Activated naive CD8-positive, alpha-beta T cell treated with anti-CD3 and anti-CD28 coated beads, Interleukin-2, amount 10 ng/mL, durations not matched to agents 7 days and 5 days (primary cell): Measurements from ENCODE around the gene PSMD2. TPM values are rescaled to one million over a fixed set of nuclear protein-coding genes. Genes with fewer than 3 reads are reported as not detected.
A peak's percentile ranks its signal among the peaks of the same experiment; 100 is the strongest.

Experiments used
- ATAC-seq: fragments of 150-1000 bp; cut with Tn5 transposase; one replicate; pipeline ENCODE4 v1.10.0; 2021; ENCODE audit warnings: low read depth, moderate library complexity
- POLR2A ChIA-PET: fragments of 350-600 bp; sonication (Branson Sonifier 250); formaldehyde crosslinking; loops from one replicate; lab custom pipeline; 2021; ENCODE audit warnings: antibody characterized with exemption; lab: Charles Lee
- DNase-seq: peaks from one replicate; pipeline ENCODE4 v3.0.0; 2021
- H3K27ac Mint-ChIP-seq: one replicate; pipeline ENCODE4 v1.8.0; 2022; ENCODE audit warnings: mild to moderate bottlenecking, mixed read lengths
- H3K27me3 Mint-ChIP-seq: one replicate; pipeline ENCODE4 v1.8.0; 2022; ENCODE audit warnings: mild to moderate bottlenecking, moderate library complexity, mixed read lengths
- H3K36me3 Mint-ChIP-seq: one replicate; pipeline ENCODE4 v1.8.0; 2021; ENCODE audit warnings: mild to moderate bottlenecking, mixed read lengths
- H3K4me1 Mint-ChIP-seq: one replicate; pipeline ENCODE4 v1.8.0; 2021; ENCODE audit warnings: mixed read lengths
- H3K4me3 Mint-ChIP-seq: one replicate; pipeline ENCODE4 v1.8.0; 2022; ENCODE audit warnings: mild to moderate bottlenecking, moderate library complexity, mixed read lengths
- H3K9me3 Mint-ChIP-seq: one replicate; pipeline ENCODE4 v1.8.0; 2021; ENCODE audit warnings: mixed read lengths
- total RNA-seq, 2 experiments: library from RNA; stranded (reverse); gene quantifications; one replicate each; pipeline ENCODE4 v1.2.3, GENCODE V29; 2021

The PSMD2 gene
- total RNA-seq, result 100 to 1,000 TPM; 171 to 172 TPM

DNA sequence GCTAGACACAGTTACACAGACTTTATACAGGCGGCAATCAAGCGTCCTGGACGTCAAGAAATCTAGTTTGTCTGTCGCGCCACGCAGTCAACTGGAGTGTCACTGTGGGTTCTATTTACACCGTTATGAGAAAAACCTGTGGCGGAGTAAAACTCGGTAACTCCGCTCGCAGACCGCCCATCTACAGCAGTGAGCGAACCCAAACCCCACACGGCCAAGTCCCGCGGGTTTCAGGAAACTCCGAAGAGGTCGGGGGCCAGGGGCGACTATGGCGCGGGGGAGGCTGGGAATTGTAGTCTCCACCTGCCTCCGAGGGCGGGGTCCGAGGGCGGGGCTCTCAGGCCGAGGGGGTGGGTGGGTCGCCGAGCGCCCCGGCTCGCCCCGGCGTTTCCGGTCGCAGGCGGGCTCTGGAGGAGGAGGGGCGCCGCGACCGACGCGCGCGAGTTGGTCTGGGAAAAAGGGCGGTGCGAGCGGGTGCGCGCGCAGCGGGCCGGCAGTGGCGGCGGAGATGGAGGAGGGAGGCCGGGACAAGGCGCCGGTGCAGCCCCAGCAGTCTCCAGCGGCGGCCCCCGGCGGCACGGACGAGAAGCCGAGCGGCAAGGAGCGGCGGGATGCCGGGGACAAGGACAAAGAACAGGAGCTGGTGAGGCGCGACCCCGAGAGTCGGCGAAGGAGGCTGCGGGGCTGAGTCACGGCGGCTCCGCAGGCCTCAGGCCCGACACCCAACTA is at the start of gene PSMD2:
PSMD2 (plus strand) TSS at position 483 of the 729 bp plus-strand sequence; CDS start at position 509, 26 bp downstream.
- Mint-ChIP-seq H3K36me3 (peaks cover 12% of the 10 kb centered on the region), H3K4me3 (peak within 1 kb of the TSS; percentile 92), H3K27me3 (peaks cover 4% of the 10 kb centered on the region), H3K27ac (peak within 1 kb of the TSS; percentile 82), H3K9me3 (no peaks in the 10 kb centered on the region), H3K4me1 (peaks cover 21% of the 10 kb centered on the region)
- POLR2A ChIA-PET, result interaction anchor here (1.4 kb wide), 1 partner anchor 63 kb away, joined by 5 read pairs; no protein-coding TSS in a partner anchor
- DNase-seq (peak; percentile 98), ATAC-seq (peak; percentile 96)

DNA sequence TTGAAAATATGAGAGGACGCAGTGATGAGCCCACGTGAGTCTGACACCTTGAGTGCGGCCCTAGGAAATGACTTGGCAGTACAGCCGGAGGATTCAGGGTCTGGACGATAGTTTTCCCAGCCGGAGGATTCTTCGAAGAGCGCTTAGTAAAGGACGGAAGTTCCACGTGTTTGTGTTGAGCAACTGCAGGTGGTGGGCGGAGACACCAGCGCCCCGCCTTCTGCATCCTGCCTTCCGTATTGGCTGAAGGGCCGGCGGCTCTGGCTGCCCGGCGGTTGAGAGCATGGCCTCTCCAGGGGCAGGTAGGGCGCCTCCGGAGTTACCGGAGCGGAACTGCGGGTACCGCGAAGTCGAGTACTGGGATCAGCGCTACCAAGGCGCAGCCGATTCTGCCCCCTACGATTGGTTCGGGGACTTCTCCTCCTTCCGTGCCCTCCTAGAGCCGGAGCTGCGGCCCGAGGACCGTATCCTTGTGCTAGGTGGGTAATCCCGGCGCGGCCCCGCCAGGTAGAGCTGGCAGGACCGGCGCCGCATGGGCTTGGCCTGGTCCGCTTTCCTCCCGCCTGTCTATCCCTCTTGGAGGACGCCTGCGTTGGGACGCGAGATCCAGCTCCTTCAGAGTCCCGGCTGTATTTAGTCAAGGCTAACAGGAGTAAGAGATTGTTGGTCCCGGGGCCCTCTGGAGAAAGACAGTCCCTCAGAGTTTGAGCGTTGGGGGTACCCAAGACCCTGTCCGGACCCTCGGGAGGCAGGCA is 49.5 kb upstream of the PSMD2 start, which contains the start of gene EEF1AKMT4:
EEF1AKMT4 (plus strand) TSS at position 261 of the 755 bp plus-strand sequence; CDS start at position 284, 23 bp downstream.
- peak; percentile 93 for DNase-seq
- no peaks in the 10 kb centered on the region for H3K27me3 Mint-ChIP-seq
- peak within 1 kb of the TSS; percentile 98 for H3K4me3 Mint-ChIP-seq
- POLR2A ChIA-PET, result interaction anchor here (0.6 to 1.2 kb wide), 2 partner anchors 9 to 22 kb away, joined by 3 read pairs; no protein-coding TSS in a partner anchor
- H3K4me1 Mint-ChIP-seq, result peaks cover 14% of the 10 kb centered on the region
- peak within 1 kb of the TSS; percentile 97 for H3K27ac Mint-ChIP-seq
- no peaks in the 10 kb centered on the region for H3K9me3 Mint-ChIP-seq
- H3K36me3 Mint-ChIP-seq, result peaks cover 5% of the 10 kb centered on the region
- ATAC-seq, result peak; percentile 88

DNA sequence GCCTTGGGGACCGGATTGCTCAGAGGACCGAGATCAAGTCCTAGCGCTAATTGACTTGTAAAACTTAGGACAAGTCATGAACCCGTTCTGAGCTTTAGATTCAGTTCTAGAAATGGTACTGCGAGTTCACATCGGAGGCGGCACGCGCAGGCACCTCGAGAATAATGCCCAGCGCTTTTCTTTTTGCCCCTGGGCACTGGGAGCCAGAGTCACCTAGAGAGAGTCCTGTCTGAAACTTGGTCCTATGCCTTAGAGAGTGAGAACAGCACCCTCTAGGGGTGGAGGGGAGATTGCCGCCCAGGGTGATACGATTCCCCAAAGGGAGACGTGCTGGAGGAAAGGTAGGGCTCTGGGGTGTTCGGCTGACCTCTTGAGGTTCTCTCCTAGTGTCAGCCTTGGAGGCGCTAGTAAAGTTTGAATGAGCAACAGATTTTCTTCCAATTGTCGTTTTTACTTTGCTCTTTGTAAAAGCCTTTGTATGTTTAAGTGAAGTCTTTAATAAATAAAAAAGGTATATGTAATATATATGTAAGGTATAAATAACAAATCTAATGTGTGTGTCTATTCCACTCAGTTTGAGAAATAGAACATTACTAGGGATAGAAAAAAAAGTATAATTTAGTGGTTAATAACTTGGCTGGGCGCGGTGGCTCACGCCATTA is 48.7 kb upstream of the PSMD2 start:
- Mint-ChIP-seq H3K9me3 (no peaks in the 10 kb centered on the region), H3K4me3 (peak overlapping the region; percentile 98), H3K4me1 (peaks cover 14% of the 10 kb centered on the region), H3K27ac (peak overlapping the region; percentile 97), H3K27me3 (no peaks in the 10 kb centered on the region), H3K36me3 (no peaks in the 10 kb centered on the region)
- POLR2A ChIA-PET, result interaction anchor here (0.6 to 1.2 kb wide), 2 partner anchors 10 to 22 kb away, joined by 3 read pairs; no protein-coding TSS in a partner anchor
- DNase-seq, result peak; percentile 86
- peak; percentile 62 for ATAC-seq

GRCh38 chr3:184255291-184256039 is 43.6 kb upstream of the PSMD2 start:
- POLR2A ChIA-PET, result no interaction called here
- peaks cover 13% of the 10 kb centered on the region for H3K27me3 Mint-ChIP-seq
- H3K4me3 Mint-ChIP-seq, result no peak overlapping the region
- H3K36me3 Mint-ChIP-seq, result peaks cover 8% of the 10 kb centered on the region
- H3K4me1 Mint-ChIP-seq, result peaks cover 9% of the 10 kb centered on the region
- ATAC-seq (no peak), DNase-seq (no peak)
- no peaks in the 10 kb centered on the region for H3K9me3 Mint-ChIP-seq
- H3K27ac Mint-ChIP-seq, result no peak overlapping the region

DNA sequence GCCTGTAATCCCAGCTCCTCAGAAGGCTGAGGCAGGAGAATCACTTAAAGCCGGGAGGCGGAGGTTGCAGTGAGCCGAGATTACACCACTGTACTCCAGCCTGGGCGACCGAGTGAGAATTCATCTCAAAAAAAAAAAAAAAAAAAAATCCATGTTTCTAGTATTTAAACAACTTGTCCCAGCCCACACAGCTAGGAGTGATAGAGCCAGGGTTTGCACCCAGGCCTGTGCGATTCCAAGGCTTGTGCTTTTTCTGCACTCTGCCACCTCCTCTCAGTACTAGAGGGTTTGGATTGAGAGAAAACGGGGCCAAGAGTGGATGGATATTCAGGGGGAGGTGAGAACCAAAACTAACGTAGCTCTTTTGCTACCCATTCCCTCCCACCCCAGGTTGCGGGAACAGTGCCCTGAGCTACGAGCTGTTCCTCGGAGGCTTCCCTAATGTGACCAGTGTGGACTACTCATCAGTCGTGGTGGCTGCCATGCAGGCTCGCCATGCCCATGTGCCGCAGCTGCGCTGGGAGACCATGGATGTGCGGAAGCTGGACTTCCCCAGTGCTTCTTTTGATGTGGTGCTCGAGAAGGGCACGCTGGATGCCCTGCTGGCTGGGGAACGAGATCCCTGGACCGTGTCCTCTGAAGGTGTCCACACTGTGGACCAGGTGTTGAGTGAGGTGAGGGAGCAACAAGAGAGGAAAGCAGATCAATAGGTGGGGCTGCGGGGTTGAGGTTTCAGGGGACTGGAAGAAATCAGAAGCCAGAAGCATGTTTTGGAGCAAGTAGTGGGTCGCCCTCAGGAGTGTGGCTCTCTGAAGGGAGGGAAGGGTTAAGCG is 41.7 kb upstream of the PSMD2 start:
- DNase-seq, result no peak
- peaks cover 8% of the 10 kb centered on the region for H3K36me3 Mint-ChIP-seq

GRCh38 chr3:184258926-184259325 is 40.1 kb upstream of the PSMD2 start:
- POLR2A ChIA-PET, result no interaction called here

More for the DNA sequence above, 41.7 kb upstream of the PSMD2 start:
- ATAC-seq, result no peak
- peaks cover 18% of the 10 kb centered on the region for H3K4me1 Mint-ChIP-seq
- POLR2A ChIA-PET, result no interaction called here
- H3K9me3 Mint-ChIP-seq, result no peaks in the 10 kb centered on the region
- H3K27me3 Mint-ChIP-seq, result peaks cover 22% of the 10 kb centered on the region
- no peak overlapping the region for H3K27ac Mint-ChIP-seq
- H3K4me3 Mint-ChIP-seq, result no peak overlapping the region

DNA sequence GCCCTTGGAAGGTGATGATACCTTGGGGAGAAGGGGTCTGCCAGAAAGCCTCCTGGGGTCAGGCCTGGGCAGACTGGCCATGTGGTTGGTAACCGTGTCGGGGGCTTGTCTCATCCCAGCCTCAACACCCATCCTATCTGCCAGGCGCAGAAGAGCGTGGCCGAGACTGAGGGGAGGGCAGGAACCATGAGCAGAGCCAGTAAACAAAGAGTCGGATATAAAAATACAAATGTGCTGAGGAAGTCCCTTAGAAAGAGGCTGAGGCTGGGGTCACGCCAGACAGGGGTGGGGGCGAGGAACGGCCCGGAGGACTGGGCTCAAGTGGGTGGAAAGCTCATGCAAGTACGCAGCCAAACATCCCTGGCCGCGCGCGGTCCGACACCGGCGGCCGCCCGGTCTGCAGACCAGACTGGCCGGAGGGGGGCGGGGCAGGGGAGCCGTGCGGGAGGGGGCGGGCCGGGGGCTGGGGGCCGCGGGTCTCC is 39.6 kb upstream of the PSMD2 start:
- POLR2A ChIA-PET, result no interaction called here
- Mint-ChIP-seq H3K4me1 (peaks cover 23% of the 10 kb centered on the region), H3K9me3 (no peaks in the 10 kb centered on the region), H3K27ac (peak overlapping the region; percentile 48), H3K27me3 (peaks cover 35% of the 10 kb centered on the region), H3K36me3 (peaks cover 8% of the 10 kb centered on the region), H3K4me3 (peak overlapping the region; percentile 37)
- ATAC-seq, result no peak
- DNase-seq, result no peak

More at GRCh38 chr3:184258926-184259325, 40.1 kb upstream of the PSMD2 start:
- Mint-ChIP-seq H3K36me3 (peaks cover 8% of the 10 kb centered on the region), H3K4me1 (peaks cover 23% of the 10 kb centered on the region), H3K27ac (no peak overlapping the region), H3K9me3 (no peaks in the 10 kb centered on the region), H3K27me3 (peaks cover 33% of the 10 kb centered on the region), H3K4me3 (peak overlapping the region; percentile 37)
- ATAC-seq, result no peak
- DNase-seq, result no peak

DNA sequence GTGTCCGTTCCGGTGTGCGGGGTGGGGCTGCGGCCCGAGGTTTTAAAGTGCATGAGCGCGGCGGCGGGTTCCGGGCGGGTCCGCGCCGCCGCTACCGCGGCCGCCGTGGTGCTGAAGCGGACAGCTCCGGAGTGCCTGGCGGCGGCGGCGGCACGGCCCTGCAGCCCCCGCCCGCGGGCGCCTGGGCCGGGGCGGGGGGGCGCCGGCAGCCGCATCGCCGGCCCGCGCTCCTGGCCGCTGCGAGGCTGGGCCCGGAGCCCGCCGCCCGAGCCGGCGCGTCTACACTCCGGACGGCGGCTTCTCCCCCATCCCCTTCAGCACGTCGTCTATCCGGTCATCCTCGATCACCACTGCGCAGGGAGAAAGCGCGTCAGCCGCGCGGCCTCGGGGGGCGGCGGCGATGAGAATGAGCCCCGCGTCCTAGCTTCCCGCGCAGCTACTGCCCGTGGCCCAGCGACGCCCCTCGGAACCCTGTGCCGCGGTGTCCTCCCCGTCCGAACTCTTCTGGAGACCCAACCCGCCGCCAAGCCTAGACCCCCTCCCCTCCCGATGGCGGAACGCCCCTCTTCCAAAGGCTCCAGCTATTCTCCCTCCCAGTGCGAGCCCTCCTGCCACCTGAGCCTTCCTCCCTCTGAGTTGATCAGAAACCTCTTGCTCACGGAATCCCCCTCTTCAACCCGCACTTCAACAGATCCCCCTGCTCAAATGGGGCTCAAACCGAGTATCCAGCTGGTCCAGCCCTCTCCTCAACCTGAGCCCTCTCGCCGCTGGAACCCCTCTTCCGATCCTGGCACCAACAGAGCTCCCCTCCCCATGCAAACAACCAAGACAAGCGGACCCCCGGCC is 38.9 kb upstream of the PSMD2 start:
- ATAC-seq (peak; percentile 48), DNase-seq (peak; percentile 74)
- POLR2A ChIA-PET, result no interaction called here
- Mint-ChIP-seq H3K9me3 (no peaks in the 10 kb centered on the region), H3K27me3 (peaks cover 40% of the 10 kb centered on the region), H3K4me1 (peaks cover 23% of the 10 kb centered on the region), H3K36me3 (peaks cover 8% of the 10 kb centered on the region), H3K27ac (no peak overlapping the region), H3K4me3 (peak overlapping the region; percentile 66)

- Mint-ChIP-seq H3K27me3 (peaks cover 40% of the 10 kb centered on the region), H3K27ac (no peak overlapping the region), H3K4me1 (peaks cover 20% of the 10 kb centered on the region), H3K4me3 (peak overlapping the region; percentile 74), H3K9me3 (no peaks in the 10 kb centered on the region), H3K36me3 (peaks cover 8% of the 10 kb centered on the region)
- ATAC-seq (peak; percentile 3), DNase-seq (no peak)
- POLR2A ChIA-PET, result no interaction called here
Observed at GRCh38 chr3:184260724-184261269, 38.2 kb upstream of the PSMD2 start.

- peaks cover 8% of the 10 kb centered on the region for H3K36me3 Mint-ChIP-seq
- DNase-seq (peak; percentile 62), ATAC-seq (peak; percentile 57)
- POLR2A ChIA-PET, result no interaction called here
- peak within 1 kb of the TSS; percentile 74 for H3K4me3 Mint-ChIP-seq
- peaks cover 20% of the 10 kb centered on the region for H3K4me1 Mint-ChIP-seq
- no peak within 1 kb of the TSS for H3K27ac Mint-ChIP-seq
- no peaks in the 10 kb centered on the region for H3K9me3 Mint-ChIP-seq
- H3K27me3 Mint-ChIP-seq, result peaks cover 40% of the 10 kb centered on the region
Observed at GRCh38 chr3:184261270-184261853, 37.7 kb upstream of the PSMD2 start, which contains the start of gene CAMK2N2. Gene CAMK2N2, minus strand, starts transcription at chr3:184261553. Its CDS starts 268 bp downstream, at chr3:184261285.
